Activated CD4-positive, alpha-beta memory T cell treated with anti-CD3 and anti-CD28 coated beads, Interleukin-2, amount 10 ng/mL, durations not matched to agents 7 days and 5 days (primary cell): ENCODE data around the gene DCAF4L1. TPM values are rescaled to one million over a fixed set of nuclear protein-coding genes. Genes with fewer than 3 reads are reported as not detected.

Source experiments
- CTCF ChIA-PET: fragments of 350-600 bp; sonication (Branson Sonifier 250); formaldehyde crosslinking; loops from one replicate; lab custom pipeline; 2021; ENCODE audit warnings: antibody characterized with exemption, inconsistent platforms; lab: Charles Lee
- POLR2A ChIA-PET: fragments of 350-600 bp; sonication (Branson Sonifier 250); formaldehyde crosslinking; loops from one replicate; lab custom pipeline; 2021; ENCODE audit warnings: antibody characterized with exemption; lab: Charles Lee
- DNase-seq: peaks from one replicate; pipeline ENCODE4 v3.0.0-alpha.2; 2020
- H3K27ac Mint-ChIP-seq: one replicate; pipeline ENCODE4 v1.8.0; 2021; ENCODE audit warnings: mild to moderate bottlenecking, mixed read lengths
- H3K27me3 Mint-ChIP-seq: one replicate; pipeline ENCODE4 v1.8.0; 2021; ENCODE audit warnings: mixed read lengths
- H3K36me3 Mint-ChIP-seq: one replicate; pipeline ENCODE4 v1.8.0; 2021; ENCODE audit warnings: low read depth, mixed read lengths
- H3K4me1 Mint-ChIP-seq: one replicate; pipeline ENCODE4 v1.8.0; 2021; ENCODE audit warnings: mixed read lengths
- H3K4me3 Mint-ChIP-seq: one replicate; pipeline ENCODE4 v1.8.0; 2021; ENCODE audit warnings: mild to moderate bottlenecking, mixed read lengths
- H3K9me3 Mint-ChIP-seq: one replicate; pipeline ENCODE4 v1.8.0; 2021; ENCODE audit warnings: mixed read lengths
- total RNA-seq, 2 experiments: library from RNA; stranded (reverse); gene quantifications; one replicate each; pipeline ENCODE4 v1.2.3, GENCODE V29; 2021

Gene DCAF4L1
- under 1 TPM; 0.10 to 0.15 TPM for total RNA-seq

DNA sequence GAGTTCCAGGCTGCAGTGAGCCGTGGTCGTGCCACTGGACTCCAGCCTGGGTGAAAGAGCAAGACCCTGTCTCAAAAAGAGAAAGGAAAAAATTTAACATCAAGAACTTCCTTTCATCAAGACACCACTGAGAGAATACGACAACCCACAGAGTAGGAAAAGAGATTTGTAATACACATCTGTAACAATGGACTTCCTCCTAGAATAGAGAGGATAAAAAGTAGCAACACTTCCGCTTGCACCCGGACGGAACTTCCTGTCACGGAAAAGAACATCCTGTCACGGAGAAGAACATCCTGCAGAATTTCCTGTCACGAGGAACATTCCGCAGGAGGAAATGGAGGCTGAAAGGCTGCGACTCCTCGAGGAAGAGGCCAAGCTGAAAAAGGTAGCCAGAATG lies at the start of gene DCAF4L1:
Gene DCAF4L1 (plus strand): TSS at position 301 of the 400 bp plus-strand sequence. CDS start 37 bp downstream, at position 338.
- ChIA-PET POLR2A (interaction anchor here (1.9 kb wide), 1 partner anchor 8 kb away, joined by 5 read pairs; no protein-coding TSS in a partner anchor), CTCF (no interaction called here)
- no peak for DNase-seq
- Mint-ChIP-seq H3K36me3 (no peaks in the 10 kb centered on the region), H3K4me1 (peaks cover 5% of the 10 kb centered on the region), H3K27me3 (no peaks in the 10 kb centered on the region), H3K4me3 (no peak within 1 kb of the TSS), H3K27ac (no peak within 1 kb of the TSS), H3K9me3 (no peaks in the 10 kb centered on the region)

GRCh38 chr4:41932988-41933387 lies 48.6 kb upstream of the DCAF4L1 start:
- ChIA-PET POLR2A (no interaction called here), CTCF (no interaction called here)
- Mint-ChIP-seq H3K27ac (no peak overlapping the region), H3K36me3 (peaks cover 16% of the 10 kb centered on the region), H3K9me3 (no peaks in the 10 kb centered on the region), H3K27me3 (peaks cover 5% of the 10 kb centered on the region), H3K4me3 (no peak overlapping the region), H3K4me1 (peaks cover 46% of the 10 kb centered on the region)
- no peak for DNase-seq

- no peaks in the 10 kb centered on the region for H3K27me3 Mint-ChIP-seq
- no peaks in the 10 kb centered on the region for H3K9me3 Mint-ChIP-seq
- DNase-seq: no peak
- H3K36me3 Mint-ChIP-seq: peaks cover 17% of the 10 kb centered on the region
- peaks cover 53% of the 10 kb centered on the region for H3K4me1 Mint-ChIP-seq
- peak overlapping the region; percentile 93 for H3K4me3 Mint-ChIP-seq
- ChIA-PET POLR2A (interaction anchor here (1.5 to 2.9 kb wide), 2 partner anchors 11 to 24 kb away, joined by 5 to 11 read pairs; no protein-coding TSS in a partner anchor), CTCF (interaction anchor here (0.6 to 0.7 kb wide), 2 partner anchors 16 to 23 kb away, joined by 3 to 8 read pairs; no protein-coding TSS in a partner anchor)
- no peak overlapping the region for H3K27ac Mint-ChIP-seq
These were observed 47.5 kb upstream of the DCAF4L1 start for GRCh38 chr4:41933997-41934503.

DNA sequence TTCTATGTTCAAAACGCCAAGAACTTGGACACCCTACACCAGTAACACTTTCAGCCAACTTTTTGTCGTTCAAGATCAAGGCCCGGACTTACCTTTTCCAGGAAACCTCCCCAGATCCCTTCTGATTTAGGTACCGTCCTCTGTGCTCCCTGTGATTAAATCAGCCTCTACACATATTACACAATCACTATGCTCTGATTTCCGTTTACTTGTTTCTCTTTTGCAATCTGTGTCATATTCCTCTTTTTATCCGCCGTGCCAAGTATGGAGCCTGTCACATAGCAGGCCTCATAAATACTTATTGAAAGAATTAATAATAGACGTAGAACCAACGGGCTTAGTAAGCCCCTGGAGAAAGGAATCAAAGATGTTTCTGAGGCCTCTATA lies 47.0 kb upstream of the DCAF4L1 start:
- H3K4me1 Mint-ChIP-seq: peaks cover 56% of the 10 kb centered on the region
- H3K27ac Mint-ChIP-seq: peak overlapping the region; percentile 82
- no peaks in the 10 kb centered on the region for H3K27me3 Mint-ChIP-seq
- peaks cover 21% of the 10 kb centered on the region for H3K36me3 Mint-ChIP-seq
- ChIA-PET POLR2A (interaction anchor here (1.5 to 2.9 kb wide), 4 partner anchors 10 to 56 kb away, joined by 5 to 12 read pairs (median 9); partner anchors contain the start of gene SLC30A9), CTCF (interaction anchor here (0.6 to 1.1 kb wide), 4 partner anchors 15 to 490 kb away, joined by 3 to 8 read pairs (median 3); no protein-coding TSS in a partner anchor)
- no peak for DNase-seq
- H3K4me3 Mint-ChIP-seq: peak overlapping the region; percentile 93
- no peaks in the 10 kb centered on the region for H3K9me3 Mint-ChIP-seq

DNA sequence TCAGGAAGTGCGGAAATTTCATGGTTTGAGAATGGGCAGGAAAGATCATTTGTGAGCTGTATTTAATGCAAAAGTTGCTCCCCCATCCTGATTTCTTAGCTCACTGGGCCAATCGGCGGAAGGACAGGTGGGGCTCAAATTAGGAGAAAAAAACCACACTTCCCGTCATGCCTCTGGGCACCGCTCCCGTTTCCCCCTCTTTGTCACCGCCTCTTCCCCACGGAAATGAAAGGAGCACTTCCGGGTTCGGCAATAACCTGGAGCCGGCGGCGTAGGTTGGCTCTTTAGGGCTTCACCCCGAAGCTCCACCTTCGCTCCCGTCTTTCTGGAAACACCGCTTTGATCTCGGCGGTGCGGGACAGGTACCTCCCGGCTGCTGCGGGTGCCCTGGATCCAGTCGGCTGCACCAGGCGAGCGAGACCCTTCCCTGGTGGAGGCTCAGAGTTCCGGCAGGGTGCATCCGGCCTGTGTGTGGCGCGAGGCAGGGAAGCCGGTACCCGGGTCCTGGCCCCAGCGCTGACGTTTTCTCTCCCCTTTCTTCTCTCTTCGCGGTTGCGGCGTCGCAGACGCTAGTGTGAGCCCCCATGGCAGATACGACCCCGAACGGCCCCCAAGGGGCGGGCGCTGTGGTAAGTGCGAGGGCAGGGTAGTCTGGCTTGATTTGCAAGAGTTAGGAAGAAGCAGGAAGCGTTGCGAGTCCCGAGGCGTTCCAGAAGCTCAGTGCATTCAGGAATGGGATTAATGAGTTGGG lies 46.5 kb upstream of the DCAF4L1 start, which contains the start of gene TMEM33:
Gene TMEM33 (plus strand): TSS at position 529 of the 751 bp plus-strand sequence. CDS start 56 bp downstream, at position 585.
- CTCF ChIA-PET: interaction anchor here (0.6 to 1.1 kb wide), 4 partner anchors 15 to 490 kb away, joined by 3 to 8 read pairs (median 3); no protein-coding TSS in a partner anchor

GRCh38 chr4:41935652-41936021 lies 45.9 kb upstream of the DCAF4L1 start:
- no peaks in the 10 kb centered on the region for H3K9me3 Mint-ChIP-seq
- peaks cover 54% of the 10 kb centered on the region for H3K4me1 Mint-ChIP-seq
- DNase-seq: peak; percentile 31
- H3K27ac Mint-ChIP-seq: peak overlapping the region; percentile 82
- no peaks in the 10 kb centered on the region for H3K27me3 Mint-ChIP-seq
- peaks cover 27% of the 10 kb centered on the region for H3K36me3 Mint-ChIP-seq
- H3K4me3 Mint-ChIP-seq: peak overlapping the region; percentile 93
- POLR2A ChIA-PET: interaction anchor here (1.0 to 2.9 kb wide), 5 partner anchors 9 to 55 kb away, joined by 3 to 12 read pairs (median 7); partner anchors contain the start of gene SLC30A9
- CTCF ChIA-PET: interaction anchor here (1.1 to 1.2 kb wide), 2 partner anchors 28 to 31 kb away, joined by 3 read pairs; no protein-coding TSS in a partner anchor

More for the DNA sequence above, 46.5 kb upstream of the DCAF4L1 start, which contains the start of gene TMEM33:
- H3K4me1 Mint-ChIP-seq: peaks cover 56% of the 10 kb centered on the region
- POLR2A ChIA-PET: interaction anchor here (1.0 to 2.9 kb wide), 5 partner anchors 10 to 56 kb away, joined by 3 to 12 read pairs (median 7); partner anchors contain the start of gene SLC30A9
- H3K9me3 Mint-ChIP-seq: no peaks in the 10 kb centered on the region
- H3K27ac Mint-ChIP-seq: peak within 1 kb of the TSS; percentile 82
- peaks cover 26% of the 10 kb centered on the region for H3K36me3 Mint-ChIP-seq
- DNase-seq: peak; percentile 79
- H3K27me3 Mint-ChIP-seq: no peaks in the 10 kb centered on the region
- H3K4me3 Mint-ChIP-seq: peak within 1 kb of the TSS; percentile 93

DNA sequence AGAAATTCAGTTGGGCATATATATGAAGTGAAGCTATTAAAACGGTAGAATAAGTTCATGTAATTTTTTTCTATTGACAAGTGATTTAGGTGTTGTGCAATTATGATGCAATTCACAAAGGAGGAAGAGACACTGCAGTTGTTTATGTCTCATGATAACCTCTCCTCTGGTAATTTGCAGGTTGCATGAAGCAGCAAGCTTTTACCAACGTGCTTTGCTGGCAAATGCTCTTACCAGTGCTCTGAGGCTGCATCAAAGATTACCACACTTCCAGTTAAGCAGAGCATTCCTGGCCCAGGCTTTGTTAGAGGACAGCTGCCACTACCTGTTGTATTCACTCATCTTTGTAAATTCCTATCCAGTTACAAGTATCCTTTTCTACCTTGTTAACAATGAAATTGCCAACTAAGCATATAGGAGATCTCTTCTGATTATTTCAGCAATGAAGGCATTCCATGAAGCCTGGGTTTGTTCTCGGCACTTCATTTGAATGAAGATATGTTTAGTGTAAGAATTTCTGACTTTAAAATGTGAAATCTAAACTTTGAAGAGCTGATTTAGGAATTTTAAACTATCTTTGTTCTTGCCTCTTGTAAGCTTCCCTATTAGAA lies 42.4 kb upstream of the DCAF4L1 start:
- Mint-ChIP-seq H3K36me3 (peaks cover 45% of the 10 kb centered on the region), H3K9me3 (no peaks in the 10 kb centered on the region), H3K4me3 (no peak overlapping the region), H3K27me3 (no peaks in the 10 kb centered on the region), H3K27ac (no peak overlapping the region), H3K4me1 (peaks cover 44% of the 10 kb centered on the region)
- POLR2A ChIA-PET: no interaction called here
- CTCF ChIA-PET: interaction anchor here (0.5 to 0.9 kb wide), 5 partner anchors 18 to 904 kb away, joined by 3 to 4 read pairs (median 4); no protein-coding TSS in a partner anchor
- DNase-seq: no peak

GRCh38 chr4:41940834-41941233 lies 40.7 kb upstream of the DCAF4L1 start:
- POLR2A ChIA-PET: interaction anchor here (0.6 kb wide), 1 partner anchor 51 kb away, joined by 3 read pairs; no protein-coding TSS in a partner anchor
- H3K4me3 Mint-ChIP-seq: no peak overlapping the region
- H3K27me3 Mint-ChIP-seq: no peaks in the 10 kb centered on the region
- CTCF ChIA-PET: no interaction called here
- H3K4me1 Mint-ChIP-seq: peaks cover 30% of the 10 kb centered on the region
- no peaks in the 10 kb centered on the region for H3K9me3 Mint-ChIP-seq
- DNase-seq: no peak
- peaks cover 41% of the 10 kb centered on the region for H3K36me3 Mint-ChIP-seq
- H3K27ac Mint-ChIP-seq: no peak overlapping the region

GRCh38 chr4:41943506-41943905 lies 38.0 kb upstream of the DCAF4L1 start:
- H3K27ac Mint-ChIP-seq: no peak overlapping the region

GRCh38 chr4:41944089-41944488 lies 37.5 kb upstream of the DCAF4L1 start:
- H3K4me1 Mint-ChIP-seq: peaks cover 9% of the 10 kb centered on the region
- no peaks in the 10 kb centered on the region for H3K9me3 Mint-ChIP-seq
- CTCF ChIA-PET: no interaction called here

More at GRCh38 chr4:41943506-41943905, 38.0 kb upstream of the DCAF4L1 start:
- DNase-seq: no peak
- ChIA-PET CTCF (no interaction called here), POLR2A (no interaction called here)
- Mint-ChIP-seq H3K9me3 (no peaks in the 10 kb centered on the region), H3K36me3 (peaks cover 38% of the 10 kb centered on the region), H3K27me3 (no peaks in the 10 kb centered on the region), H3K4me3 (no peak overlapping the region), H3K4me1 (peaks cover 10% of the 10 kb centered on the region)

DNA sequence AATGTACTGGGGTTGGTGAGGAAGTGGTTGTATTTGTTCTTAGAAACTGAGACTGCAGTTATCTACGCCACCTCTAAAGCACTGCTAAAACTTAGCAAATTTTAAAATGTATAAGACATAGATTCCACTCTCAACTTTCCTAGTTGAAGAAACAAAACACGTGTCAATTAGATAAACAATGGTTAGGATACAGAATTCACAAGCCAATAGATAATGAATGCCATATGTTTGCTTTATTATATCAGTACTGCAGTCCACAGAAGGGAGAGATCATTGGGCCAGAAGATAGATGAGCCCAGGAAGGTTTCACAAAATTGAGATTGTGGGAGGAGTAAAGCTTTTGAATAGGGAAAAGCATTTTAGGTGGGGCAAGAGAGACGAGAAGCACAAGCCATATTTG lies 32.0 kb upstream of the DCAF4L1 start:
- Mint-ChIP-seq H3K36me3 (peaks cover 50% of the 10 kb centered on the region), H3K4me3 (no peak overlapping the region), H3K27ac (no peak overlapping the region), H3K4me1 (peaks cover 18% of the 10 kb centered on the region), H3K27me3 (no peaks in the 10 kb centered on the region), H3K9me3 (no peaks in the 10 kb centered on the region)
- no peak for DNase-seq
- CTCF ChIA-PET: interaction anchor here (0.9 to 1.5 kb wide), 2 partner anchors 14 to 15 kb away, joined by 3 read pairs; no protein-coding TSS in a partner anchor
- POLR2A ChIA-PET: no interaction called here

More at GRCh38 chr4:41944089-41944488, 37.5 kb upstream of the DCAF4L1 start:
- Mint-ChIP-seq H3K36me3 (peaks cover 40% of the 10 kb centered on the region), H3K27ac (no peak overlapping the region), H3K4me3 (no peak overlapping the region), H3K27me3 (no peaks in the 10 kb centered on the region)
- DNase-seq: no peak
- POLR2A ChIA-PET: interaction anchor here (2.0 kb wide), 1 partner anchor 8 kb away, joined by 7 read pairs; the partner anchor contains the start of gene TMEM33

GRCh38 chr4:41957634-41958033 lies 23.9 kb upstream of the DCAF4L1 start:
- no peak overlapping the region for H3K27ac Mint-ChIP-seq
- no peak overlapping the region for H3K4me3 Mint-ChIP-seq
- H3K4me1 Mint-ChIP-seq: no peaks in the 10 kb centered on the region
- H3K27me3 Mint-ChIP-seq: no peaks in the 10 kb centered on the region
- H3K36me3 Mint-ChIP-seq: peaks cover 22% of the 10 kb centered on the region
- CTCF ChIA-PET: interaction anchor here (0.7 to 0.8 kb wide), 7 partner anchors 10 to 1596 kb away, joined by 3 to 8 read pairs (median 3); no protein-coding TSS in a partner anchor
- H3K9me3 Mint-ChIP-seq: no peaks in the 10 kb centered on the region
- POLR2A ChIA-PET: interaction anchor here (3.1 kb wide), 1 partner anchor 22 kb away, joined by 11 read pairs; the partner anchor contains the start of gene TMEM33
- DNase-seq: no peak
